ENCODE results near the gene FAM216B. TPM values are rescaled to one million over a fixed set of nuclear protein-coding genes. Genes with fewer than 3 reads are reported as not detected.

FAM216B gene
- total RNA-seq, 1 experiment from 2014 or later = not detected

DNA sequence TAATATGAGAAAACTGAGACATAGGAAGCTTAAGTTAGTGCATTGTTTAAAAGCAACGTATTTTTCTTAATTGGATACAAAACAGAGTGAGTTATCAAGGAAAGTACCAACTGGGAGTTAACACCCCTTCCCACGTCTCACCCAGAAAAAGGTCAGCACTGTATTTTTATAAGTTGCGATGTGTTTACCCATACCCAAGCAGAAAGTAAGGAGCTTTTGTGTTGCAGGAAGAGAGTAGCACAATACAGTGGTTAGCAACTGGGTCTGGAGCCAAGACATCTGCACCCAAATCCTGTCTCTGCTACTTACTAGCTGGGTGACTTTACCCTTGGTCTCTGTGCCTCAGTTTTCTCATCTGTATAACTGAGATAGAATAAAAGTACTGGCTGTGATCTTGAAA lies 34.3 kb downstream of the FAM216B start:
- H2BK12ac ChIP-seq (ENCODE audit: insufficient read length, low read depth, low read length) = no peak overlapping the region
- no peak overlapping the region for H3K4ac ChIP-seq (ENCODE audit: low read depth, low read length)
- no CpG with 5 or more reads among the region's 3 CpGs for WGBS (ENCODE audit: extremely low coverage, insufficient read length, low lambda C conversion rate)
- Mint-ChIP-seq H3K4me1 (no peaks in the 10 kb centered on the region), H3K27me3 (ENCODE audit: low read depth) (peaks cover 2% of the 10 kb centered on the region; the same call in 1 of the 2 replicates), H3K9me3 (peaks cover 24 to 27% of the 10 kb centered on the region in 2 experiments), H3K4me3 (no peak overlapping the region), H3K36me3 (ENCODE audit: insufficient read depth in 1 of 3, low read depth in 3 of 3) (peaks cover 25 to 38% (median 26%) of the 10 kb centered on the region in 3 experiments), H3K27ac (no peak overlapping the region)
- no peaks in the 10 kb centered on the region for H3K23me2 ChIP-seq (ENCODE audit: insufficient read length, low read depth, low read length, poor library complexity, severe bottlenecking)
- H3K4me1 ChIP-seq (ENCODE audit: insufficient read depth, low read length) = no peaks in the 10 kb centered on the region
- no peak overlapping the region for H4K91ac ChIP-seq (ENCODE audit: insufficient read length, low read depth, low read length)
- no peaks in the 10 kb centered on the region for H4K20me1 ChIP-seq (ENCODE audit: control insufficient read depth, insufficient read depth, insufficient read length)
- H3K14ac ChIP-seq (ENCODE audit: insufficient read depth, low read length) = no peak overlapping the region
- H2AFZ ChIP-seq (ENCODE audit: low read length) = no peak overlapping the region
- H4K8ac ChIP-seq (replicated peaks; ENCODE audit: insufficient read length, low read depth, low read length) = no peak overlapping the region
- no peak overlapping the region for H2BK5ac ChIP-seq (ENCODE audit: insufficient read length, low read length)
- no peak overlapping the region for H3K18ac ChIP-seq (ENCODE audit: insufficient read length, low read depth, low read length)
- no peak for DNase-seq
- H3K27ac ChIP-seq (ENCODE audit: insufficient read length, low read depth, low read length) = no peak overlapping the region
- H3K79me2 ChIP-seq (ENCODE audit: insufficient read depth, low read length) = no peaks in the 10 kb centered on the region
- no peak overlapping the region for H3K56ac ChIP-seq (ENCODE audit: insufficient read length, low read depth, low read length)
- no peak overlapping the region for H2BK20ac ChIP-seq (ENCODE audit: low read depth, low read length, poor library complexity, severe bottlenecking)
- H2BK15ac ChIP-seq (ENCODE audit: low read depth, low read length) = no peak overlapping the region
- H3K9ac ChIP-seq (ENCODE audit: extremely low read depth, insufficient read length, low read length) = no peak overlapping the region
- no peak overlapping the region for H3T11ph ChIP-seq (ENCODE audit: low read length)
- H3K9me3 ChIP-seq (ENCODE audit: control insufficient read depth, low read depth, low read length) = no peaks in the 10 kb centered on the region
- no peak overlapping the region for H2BK120ac ChIP-seq (ENCODE audit: low read depth, low read length, poor library complexity, severe bottlenecking)
- H3K79me1 ChIP-seq (ENCODE audit: insufficient read depth, low read depth, low read length, poor library complexity, severe bottlenecking) = no peaks in the 10 kb centered on the region
- H3K27me3 ChIP-seq (ENCODE audit: insufficient read depth, low read length) = no peaks in the 10 kb centered on the region; the same call in 1 of the 2 replicates
- no peak overlapping the region for H3K4me2 ChIP-seq (ENCODE audit: insufficient read depth, insufficient read length, low read length)
- H3K23ac ChIP-seq (ENCODE audit: insufficient read length, low read depth, low read length) = no peak overlapping the region
- H4K5ac ChIP-seq (ENCODE audit: insufficient read length, low read depth, low read length) = no peak overlapping the region
- no peak overlapping the region for H2AK5ac ChIP-seq (ENCODE audit: insufficient read length, low read length)
- TF ChIP-seq, protein P1, sequence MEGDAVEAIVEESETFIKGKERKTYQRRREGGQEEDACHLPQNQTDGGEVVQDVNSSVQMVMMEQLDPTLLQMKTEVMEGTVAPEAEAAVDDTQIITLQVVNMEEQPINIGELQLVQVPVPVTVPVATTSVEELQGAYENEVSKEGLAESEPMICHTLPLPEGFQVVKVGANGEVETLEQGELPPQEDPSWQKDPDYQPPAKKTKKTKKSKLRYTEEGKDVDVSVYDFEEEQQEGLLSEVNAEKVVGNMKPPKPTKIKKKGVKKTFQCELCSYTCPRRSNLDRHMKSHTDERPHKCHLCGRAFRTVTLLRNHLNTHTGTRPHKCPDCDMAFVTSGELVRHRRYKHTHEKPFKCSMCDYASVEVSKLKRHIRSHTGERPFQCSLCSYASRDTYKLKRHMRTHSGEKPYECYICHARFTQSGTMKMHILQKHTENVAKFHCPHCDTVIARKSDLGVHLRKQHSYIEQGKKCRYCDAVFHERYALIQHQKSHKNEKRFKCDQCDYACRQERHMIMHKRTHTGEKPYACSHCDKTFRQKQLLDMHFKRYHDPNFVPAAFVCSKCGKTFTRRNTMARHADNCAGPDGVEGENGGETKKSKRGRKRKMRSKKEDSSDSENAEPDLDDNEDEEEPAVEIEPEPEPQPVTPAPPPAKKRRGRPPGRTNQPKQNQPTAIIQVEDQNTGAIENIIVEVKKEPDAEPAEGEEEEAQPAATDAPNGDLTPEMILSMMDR (conservative IDR thresholded peaks at IDR 0.05) = no peak

Data from H9 (cell line).